ENCODE results near the gene COMT. TPM values are rescaled to one million over a fixed set of nuclear protein-coding genes. Genes with fewer than 3 reads are reported as not detected.

The COMT gene
- total and polyA plus RNA-seq, 9 of the 15 experiments (the other 6 are each of a cell fraction or from before 2014, with no cell fraction given): 12.5 to 351 (median 155) TPM

DNA sequence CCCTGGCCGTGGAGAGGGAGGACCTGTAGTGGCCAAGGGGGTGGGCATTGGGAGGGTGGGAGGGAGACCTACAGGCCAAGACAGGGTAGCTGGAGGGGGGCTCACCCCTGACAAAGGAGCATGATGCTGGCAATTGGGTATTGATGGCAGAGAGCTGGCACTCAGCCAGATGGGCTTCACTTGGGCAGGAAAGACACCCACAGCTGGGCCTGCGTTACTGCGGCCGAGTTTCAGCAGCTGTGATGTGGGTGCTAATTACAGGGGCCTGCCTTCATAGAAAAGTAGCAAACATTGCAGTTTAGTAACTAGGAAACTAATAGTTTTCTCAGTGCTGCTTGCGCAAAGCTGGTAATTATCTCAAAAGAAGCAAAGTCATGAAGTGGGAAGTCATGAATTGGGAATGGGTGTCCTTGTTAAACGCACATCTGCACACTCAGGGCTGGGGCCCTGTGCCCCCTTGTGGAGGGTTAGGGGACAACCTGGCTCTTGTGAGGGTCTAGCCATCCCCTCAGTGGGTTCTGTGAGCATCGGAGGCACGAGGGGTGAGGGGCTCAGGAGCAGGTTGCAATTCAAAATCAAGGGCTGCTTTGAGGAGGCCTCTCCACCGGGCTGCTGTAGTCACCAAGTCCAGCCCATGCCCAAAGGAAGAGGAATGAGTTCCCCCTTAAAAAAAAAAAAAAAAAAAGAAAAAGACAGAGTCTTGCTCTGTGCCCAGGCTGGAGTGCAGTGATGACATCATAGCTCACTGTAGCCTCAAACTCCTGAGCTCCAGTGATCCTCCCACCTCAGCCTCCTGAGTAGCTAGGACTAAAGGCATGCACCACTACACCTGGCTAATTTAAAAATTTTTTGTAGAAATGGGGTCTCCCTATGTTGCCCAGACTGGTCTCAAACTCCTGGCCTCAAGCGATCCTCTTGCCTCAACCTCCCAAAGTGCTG lies 24.5 kb downstream of the COMT start (continued):
- TF ChIP-seq, protein P1, sequence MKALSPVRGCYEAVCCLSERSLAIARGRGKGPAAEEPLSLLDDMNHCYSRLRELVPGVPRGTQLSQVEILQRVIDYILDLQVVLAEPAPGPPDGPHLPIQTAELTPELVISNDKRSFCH (CRISPR knock-in tag; IDR thresholded peaks at IDR 0.05): no peak
- TF ChIP-seq, protein P1 (tag; IDR thresholded peaks at IDR 0.05): peak; percentile 75
- TF ChIP-seq SMC3 (conservative IDR thresholded peaks at IDR 0.05; ENCODE audit: insufficient read depth, low read depth, low read length) (peak; percentile 76), RAD21 (CRISPR knock-in tag; conservative IDR thresholded peaks at IDR 0.05 in 1 of 2, IDR thresholded peaks at IDR 0.05 in 1 of 2) (peak in 1 of 2 experiments; percentile 71; a peak in 3 of 4 replicates), HNRNPH1 (optimal IDR thresholded peaks at IDR 0.05; ENCODE audit: low read depth, low read length) (no peak), RB1 (IDR thresholded peaks at IDR 0.05; ENCODE audit: low read depth) (peak; percentile 49; the same call in 1 of the 2 replicates), SP1 (CRISPR knock-in tag; IDR thresholded peaks at IDR 0.05) (no peak), CEBPB (tag; IDR thresholded peaks at IDR 0.05) (peak; percentile 97), SMAD4 (CRISPR knock-in tag; conservative IDR thresholded peaks at IDR 0.05) (peak; percentile 32; the same call in 1 of the 2 replicates), NFIC (IDR thresholded peaks at IDR 0.05) (peak; percentile 97)
- TF ChIP-seq, protein P2, sequence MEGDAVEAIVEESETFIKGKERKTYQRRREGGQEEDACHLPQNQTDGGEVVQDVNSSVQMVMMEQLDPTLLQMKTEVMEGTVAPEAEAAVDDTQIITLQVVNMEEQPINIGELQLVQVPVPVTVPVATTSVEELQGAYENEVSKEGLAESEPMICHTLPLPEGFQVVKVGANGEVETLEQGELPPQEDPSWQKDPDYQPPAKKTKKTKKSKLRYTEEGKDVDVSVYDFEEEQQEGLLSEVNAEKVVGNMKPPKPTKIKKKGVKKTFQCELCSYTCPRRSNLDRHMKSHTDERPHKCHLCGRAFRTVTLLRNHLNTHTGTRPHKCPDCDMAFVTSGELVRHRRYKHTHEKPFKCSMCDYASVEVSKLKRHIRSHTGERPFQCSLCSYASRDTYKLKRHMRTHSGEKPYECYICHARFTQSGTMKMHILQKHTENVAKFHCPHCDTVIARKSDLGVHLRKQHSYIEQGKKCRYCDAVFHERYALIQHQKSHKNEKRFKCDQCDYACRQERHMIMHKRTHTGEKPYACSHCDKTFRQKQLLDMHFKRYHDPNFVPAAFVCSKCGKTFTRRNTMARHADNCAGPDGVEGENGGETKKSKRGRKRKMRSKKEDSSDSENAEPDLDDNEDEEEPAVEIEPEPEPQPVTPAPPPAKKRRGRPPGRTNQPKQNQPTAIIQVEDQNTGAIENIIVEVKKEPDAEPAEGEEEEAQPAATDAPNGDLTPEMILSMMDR (IDR thresholded peaks at IDR 0.05 in 2 of 3, conservative IDR thresholded peaks at IDR 0.05 in 1 of 3; ENCODE audit: insufficient read depth in 2 of 3, low read depth in 1 of 3, low read length in 3 of 3): peak; percentile 84 to 97 (median 86)
- TF ChIP-seq, protein P3, sequence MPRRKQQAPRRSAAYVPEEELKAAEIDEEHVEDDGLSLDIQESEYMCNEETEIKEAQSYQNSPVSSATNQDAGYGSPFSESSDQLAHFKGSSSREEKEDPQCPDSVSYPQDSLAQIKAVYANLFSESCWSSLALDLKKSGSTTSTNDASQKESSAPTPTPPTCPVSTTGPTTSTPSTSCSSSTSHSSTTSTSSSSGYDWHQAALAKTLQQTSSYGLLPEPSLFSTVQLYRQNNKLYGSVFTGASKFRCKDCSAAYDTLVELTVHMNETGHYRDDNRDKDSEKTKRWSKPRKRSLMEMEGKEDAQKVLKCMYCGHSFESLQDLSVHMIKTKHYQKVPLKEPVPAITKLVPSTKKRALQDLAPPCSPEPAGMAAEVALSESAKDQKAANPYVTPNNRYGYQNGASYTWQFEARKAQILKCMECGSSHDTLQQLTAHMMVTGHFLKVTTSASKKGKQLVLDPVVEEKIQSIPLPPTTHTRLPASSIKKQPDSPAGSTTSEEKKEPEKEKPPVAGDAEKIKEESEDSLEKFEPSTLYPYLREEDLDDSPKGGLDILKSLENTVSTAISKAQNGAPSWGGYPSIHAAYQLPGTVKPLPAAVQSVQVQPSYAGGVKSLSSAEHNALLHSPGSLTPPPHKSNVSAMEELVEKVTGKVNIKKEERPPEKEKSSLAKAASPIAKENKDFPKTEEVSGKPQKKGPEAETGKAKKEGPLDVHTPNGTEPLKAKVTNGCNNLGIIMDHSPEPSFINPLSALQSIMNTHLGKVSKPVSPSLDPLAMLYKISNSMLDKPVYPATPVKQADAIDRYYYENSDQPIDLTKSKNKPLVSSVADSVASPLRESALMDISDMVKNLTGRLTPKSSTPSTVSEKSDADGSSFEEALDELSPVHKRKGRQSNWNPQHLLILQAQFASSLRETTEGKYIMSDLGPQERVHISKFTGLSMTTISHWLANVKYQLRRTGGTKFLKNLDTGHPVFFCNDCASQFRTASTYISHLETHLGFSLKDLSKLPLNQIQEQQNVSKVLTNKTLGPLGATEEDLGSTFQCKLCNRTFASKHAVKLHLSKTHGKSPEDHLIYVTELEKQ (CRISPR knock-in tag; IDR thresholded peaks at IDR 0.05): 0 out of 2 replicates have a peak, but pooled peaks have one; percentile 1
- TF ChIP-seq, protein P4, sequence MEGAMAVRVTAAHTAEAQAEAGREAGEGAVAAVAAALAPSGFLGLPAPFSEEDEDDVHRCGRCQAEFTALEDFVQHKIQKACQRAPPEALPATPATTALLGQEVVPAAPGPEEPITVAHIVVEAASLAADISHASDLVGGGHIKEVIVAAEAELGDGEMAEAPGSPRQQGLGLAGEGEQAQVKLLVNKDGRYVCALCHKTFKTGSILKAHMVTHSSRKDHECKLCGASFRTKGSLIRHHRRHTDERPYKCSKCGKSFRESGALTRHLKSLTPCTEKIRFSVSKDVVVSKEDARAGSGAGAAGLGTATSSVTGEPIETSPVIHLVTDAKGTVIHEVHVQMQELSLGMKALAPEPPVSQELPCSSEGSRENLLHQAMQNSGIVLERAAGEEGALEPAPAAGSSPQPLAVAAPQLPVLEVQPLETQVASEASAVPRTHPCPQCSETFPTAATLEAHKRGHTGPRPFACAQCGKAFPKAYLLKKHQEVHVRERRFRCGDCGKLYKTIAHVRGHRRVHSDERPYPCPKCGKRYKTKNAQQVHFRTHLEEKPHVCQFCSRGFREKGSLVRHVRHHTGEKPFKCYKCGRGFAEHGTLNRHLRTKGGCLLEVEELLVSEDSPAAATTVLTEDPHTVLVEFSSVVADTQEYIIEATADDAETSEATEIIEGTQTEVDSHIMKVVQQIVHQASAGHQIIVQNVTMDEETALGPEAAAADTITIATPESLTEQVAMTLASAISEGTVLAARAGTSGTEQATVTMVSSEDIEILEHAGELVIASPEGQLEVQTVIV (CRISPR knock-in tag; IDR thresholded peaks at IDR 0.05; ENCODE audit: borderline replicate concordance): peak; percentile 69; the same call in 1 of the 2 replicates
